GM19455 (cell line): Measurements from ENCODE around the gene CXorf65.

ENCODE experiments used
- ATAC-seq: cut with Tn5 transposase; IDR thresholded peaks from one replicate; pipeline ENCODE4 v1.9.1; 2021; ENCODE audit not compliant: unreplicated experiment

Gene CXorf65

DNA sequence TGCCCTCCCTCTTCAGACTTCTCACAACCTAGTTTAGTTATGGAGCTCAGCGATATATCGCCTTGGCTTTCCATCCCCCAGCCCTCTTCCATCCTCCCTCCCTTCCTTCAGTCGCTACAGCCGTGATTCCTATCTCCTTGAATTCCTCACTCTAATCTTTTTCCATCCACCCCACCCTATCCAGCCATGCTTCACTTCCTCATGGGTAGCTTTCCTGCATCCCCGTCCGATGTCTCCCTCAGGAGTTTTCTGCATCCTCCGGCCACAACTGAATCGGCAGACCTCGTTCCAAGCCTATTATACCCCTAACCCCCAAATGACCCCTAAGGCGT lies 38.9 kb downstream of the CXorf65 start:
- ATAC-seq, result no peak

- no peak for ATAC-seq
These were observed 39.5 kb downstream of the CXorf65 start for GRCh38 chrX:71067089-71067488.

GRCh38 chrX:71060127-71060526 lies 46.4 kb downstream of the CXorf65 start:
- ATAC-seq, result no peak

DNA sequence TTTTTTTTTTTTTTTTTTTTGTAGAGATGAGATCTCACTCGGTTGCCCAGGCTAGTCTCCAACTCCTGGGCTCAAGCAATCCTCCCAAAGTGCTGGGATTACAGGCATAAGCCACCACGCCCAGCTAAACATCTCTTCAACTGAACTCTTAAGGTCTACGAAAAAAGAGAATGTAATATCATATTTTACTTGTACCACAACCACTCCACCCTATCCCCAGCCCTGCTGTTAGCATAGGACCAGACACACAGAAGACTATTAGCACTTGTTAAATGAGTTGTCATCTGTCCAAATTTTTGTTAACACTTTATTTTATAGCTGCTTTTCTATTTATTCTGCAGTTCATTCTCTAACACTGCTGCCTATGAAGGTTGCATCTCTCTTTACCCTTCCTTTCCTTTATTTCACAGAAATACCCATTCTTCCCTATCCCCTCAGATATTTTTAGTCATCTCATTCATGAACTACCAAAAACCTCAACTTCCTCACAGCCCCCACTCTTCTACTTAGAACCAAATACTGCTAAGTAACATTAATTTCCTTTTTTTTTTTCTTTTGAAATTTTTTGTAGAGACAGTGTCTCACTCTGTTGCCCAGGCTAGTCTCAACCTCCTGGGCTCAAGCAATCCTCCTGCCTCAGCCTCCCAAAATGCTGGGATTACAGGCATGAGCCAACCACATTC lies 48.6 kb downstream of the CXorf65 start:
- no peak for ATAC-seq

DNA sequence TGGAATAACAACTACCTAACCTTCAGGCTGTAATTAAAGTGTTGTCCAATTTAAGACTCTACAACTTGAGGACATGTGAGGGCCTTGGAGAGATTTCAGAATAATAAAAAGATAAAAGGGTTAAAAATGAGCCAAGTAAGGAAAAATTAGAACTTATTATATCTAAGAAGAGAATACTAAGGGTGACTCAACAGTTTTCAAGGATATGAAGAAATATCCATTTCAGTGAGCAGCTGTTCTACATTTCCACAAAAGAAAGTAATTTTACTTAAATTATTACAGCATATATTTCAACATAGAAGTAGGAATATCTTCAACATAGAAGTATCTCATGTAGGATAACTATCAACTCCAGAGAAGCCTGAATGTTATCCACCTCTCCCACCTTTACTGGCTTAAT lies 49.7 kb downstream of the CXorf65 start:
- no peak for ATAC-seq
